HG03097 (cell line): ENCODE data around the gene UEVLD.

Experiments used
- ATAC-seq: cut with Tn5 transposase; IDR thresholded peaks from one replicate; pipeline ENCODE4 v1.9.1; 2021; ENCODE audit not compliant: unreplicated experiment, low FRiP score

The UEVLD gene

DNA sequence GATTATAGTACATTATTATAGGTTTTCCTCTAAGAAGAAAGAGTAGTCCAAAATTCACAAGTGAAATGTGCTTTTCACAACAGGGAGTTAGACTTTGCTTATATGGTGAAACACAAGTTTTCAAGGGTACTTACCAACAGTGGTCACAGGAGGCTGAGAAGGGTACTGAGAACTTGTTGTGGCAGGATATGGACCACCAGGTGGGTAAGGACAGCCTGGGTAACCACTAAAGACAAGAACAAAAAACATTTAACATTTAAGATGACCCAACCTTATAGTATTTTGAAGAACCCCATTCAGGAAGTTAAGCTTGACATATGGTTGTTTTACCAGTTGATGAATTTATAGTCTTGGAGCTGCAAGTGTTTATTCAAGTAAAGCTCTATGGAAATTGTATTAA lies 86.2 kb downstream of the UEVLD start:
- no peak for ATAC-seq

DNA sequence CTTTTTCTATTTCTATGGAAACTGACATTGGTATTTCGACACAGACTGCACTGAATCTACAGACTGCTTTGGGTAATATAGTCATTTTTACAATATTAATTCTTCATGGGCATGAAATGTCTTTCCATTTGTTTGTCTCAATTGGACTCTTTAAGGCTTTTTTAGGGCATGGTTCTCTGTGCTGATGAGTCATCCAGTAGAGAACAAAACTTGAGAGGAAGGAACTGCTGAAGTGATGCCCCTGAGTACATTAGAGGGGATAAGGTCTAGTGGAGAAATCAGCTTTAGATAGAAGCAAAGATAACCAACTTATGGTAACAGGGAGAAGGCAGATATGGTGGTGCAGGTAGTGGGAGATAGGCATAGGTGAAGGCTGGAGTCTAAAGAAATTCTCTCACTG lies 86.9 kb downstream of the UEVLD start:
- ATAC-seq, result no peak

DNA sequence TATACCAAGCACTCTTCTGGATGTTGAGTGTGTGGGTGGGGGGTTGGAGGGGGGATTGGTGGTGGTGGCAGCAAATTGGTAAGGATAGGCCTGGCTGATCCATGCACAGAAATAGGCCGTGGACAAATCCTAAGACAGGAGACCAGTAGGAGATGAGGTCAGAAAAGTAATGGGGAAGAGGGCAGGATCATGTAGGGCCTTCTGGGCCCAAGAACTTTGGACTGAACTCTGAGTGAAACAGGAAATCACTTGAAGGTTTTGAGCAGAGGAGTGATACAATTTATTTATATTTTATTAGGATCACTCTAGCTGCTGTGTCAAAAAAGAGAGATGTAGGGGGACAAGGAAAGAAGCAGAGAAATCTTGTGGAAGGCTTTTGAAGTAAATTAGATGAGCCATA lies 90.5 kb downstream of the UEVLD start:
- ATAC-seq, result no peak

DNA sequence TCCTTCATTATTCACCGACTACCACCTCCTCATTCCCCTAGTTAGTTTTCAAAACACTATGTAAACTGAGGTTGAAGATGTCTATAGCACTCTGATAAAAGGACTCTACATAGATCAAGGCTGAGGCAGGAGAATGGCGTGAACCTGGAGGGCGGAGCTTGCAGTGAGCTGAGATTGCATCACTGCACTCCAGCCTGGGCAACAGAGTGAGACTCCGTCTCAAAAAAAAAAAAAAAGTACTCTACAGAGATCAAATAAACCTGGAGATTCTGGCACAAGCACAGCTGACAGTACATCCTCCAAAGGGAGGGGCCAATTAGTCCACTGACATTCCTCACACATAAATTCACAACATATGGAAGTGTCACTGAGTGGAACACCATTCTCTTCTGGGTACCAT lies 92.8 kb downstream of the UEVLD start:
- ATAC-seq, result no peak

DNA sequence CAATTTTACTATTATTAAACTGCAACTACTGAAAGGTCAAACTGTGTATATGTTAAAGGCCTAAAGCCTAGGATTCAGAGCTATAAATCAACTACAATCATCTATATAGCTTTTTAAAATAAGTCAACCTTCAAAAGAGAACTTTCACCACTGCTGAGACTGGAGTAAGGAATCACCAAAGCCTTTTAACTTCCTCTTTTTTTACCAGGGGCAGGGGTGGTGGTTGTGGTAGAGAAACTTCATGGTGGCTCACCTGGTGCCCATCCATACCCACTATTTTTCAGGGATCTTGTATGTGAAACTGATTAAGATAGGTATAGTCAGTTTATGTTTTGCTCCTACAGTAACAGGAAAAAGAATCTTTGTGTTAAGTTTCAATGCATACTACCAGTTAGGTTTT lies 93.3 kb downstream of the UEVLD start:
- ATAC-seq, result no peak

DNA sequence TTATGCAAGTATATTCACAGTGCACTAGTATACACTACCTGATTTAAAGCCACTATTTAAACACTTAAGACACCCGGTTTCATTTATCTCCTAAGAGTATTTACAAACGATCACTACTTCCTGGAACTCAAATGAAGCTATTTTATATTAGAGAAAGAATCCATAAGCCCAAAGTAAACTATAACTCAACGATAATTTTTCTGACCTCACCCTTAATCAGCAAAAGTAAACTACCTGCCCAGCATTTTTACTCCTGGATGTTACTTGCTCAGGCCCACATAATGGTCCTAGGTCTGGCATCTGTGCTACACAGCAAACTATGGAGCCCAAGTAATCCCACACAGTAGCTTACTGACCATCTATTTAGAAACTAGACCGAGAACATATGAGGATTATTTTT lies 95.2 kb downstream of the UEVLD start:
- no peak for ATAC-seq

DNA sequence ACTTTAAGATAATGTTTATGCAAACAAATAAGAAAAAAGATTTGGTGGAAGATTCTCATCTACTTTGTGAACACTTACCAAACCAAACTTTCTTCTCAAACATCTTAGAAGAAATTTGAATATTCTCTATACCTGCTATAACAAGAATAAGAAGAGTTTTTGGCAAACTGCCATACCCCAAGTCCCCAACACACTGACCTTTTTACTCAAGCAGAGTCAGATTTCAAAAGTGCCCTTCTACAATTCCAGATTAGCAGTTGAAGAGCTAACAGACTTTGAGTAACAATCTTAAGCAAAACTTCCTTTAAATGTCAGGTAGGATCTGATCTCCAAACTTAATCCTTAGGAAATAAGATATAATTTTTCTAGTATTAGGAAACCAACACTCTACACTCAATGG lies 95.6 kb downstream of the UEVLD start:
- no peak for ATAC-seq

DNA sequence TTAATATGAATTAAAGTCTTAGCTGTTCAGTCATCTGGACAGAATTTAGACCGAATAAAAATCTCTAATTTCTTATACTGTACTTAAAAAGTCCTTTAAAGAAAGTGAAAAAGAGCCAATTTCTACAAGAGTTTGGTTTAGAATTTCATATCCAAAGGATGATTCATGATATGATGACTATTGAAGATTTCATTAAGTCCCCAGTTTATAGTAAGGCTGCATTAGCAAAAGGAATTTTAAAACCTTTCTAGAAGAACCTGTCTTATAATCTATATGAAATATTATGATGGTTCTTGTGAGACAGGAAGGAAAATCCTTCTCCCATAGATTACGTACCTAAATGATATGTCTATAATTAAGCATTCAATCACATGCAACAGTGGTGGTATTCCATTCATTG lies 96.6 kb downstream of the UEVLD start:
- no peak for ATAC-seq

DNA sequence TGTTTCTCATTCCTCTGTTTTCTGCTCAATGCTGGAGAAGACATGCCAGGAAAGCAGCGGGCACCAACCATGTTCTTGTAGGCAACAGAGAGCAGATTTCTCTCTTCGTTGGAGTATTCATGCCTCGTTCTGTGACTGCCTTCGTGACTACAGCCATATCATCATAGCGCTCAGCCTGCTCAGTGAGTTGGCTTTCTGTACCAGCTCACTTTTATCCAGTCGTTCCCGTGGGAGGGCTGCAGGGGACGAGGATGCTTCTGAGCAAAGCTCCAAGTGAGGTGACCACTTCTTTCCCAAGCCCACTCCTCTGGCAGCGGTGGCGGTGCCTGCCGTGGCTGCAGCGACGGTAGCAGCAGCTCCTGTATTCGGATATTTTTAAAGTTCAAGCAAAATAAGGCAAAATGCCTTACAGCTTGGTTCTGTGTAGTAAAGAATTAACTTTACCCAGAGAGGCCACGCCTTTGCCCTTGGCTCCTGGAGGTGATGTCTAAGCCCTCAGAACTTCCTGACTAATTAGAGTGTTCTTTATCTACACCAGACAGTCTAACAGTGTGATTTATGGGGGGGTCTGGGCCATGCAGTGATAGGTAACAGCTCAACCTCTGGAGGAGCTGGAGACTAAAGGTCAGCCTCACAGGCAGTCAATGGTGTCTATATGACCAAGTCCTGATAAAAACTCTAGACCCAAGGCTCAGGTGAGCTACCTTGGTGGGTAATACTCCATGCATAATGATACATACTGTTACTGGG lies 97.6 kb downstream of the UEVLD start:
- no peak for ATAC-seq

DNA sequence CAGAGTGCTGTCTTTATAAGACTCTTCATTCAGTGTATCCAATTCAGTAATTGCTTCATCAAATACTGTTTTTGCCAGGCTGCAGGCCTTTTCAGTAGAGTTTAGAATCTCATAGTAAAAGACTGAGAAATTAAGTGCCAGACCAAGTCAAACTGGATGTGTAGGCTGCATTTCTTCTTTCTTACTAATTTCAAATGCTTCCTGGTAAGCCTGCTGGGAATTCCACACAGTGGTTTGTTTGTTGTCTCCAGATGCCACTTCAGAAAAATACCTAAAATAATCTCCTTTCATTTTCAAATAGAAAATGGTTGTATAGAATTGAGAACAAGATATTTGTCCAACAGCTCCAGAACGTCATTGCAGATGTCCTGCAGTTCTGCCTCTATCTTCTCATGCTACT lies 98.2 kb downstream of the UEVLD start:
- no peak for ATAC-seq

DNA sequence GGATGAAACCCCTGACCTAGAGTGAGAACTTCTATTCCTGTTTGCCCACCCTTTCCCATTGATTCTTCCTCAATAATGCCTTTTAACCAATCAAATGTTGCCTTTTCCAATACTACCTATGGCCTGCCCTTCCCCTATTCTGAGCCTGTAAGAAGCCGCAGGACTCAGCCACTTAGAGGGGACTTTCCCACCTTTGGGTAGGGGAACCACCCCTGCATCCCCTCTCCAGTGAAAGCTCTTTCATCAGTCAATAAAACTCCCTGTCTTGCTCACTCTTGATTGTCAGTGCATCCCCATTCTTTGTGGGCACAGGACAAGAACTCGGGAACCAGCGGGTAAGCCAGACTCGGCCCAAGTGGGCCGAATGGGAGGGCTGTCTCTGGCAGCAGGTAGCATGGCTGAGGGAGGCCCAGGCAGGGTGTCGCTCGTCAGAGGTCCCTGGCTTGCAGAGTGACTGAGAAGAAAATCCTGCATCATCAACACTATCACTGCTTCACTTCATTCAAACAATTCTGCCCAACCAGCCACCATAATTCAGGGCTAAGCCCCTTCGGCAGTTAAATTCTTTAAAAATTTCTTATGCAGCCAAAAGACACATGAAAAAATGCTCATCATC lies 102.5 kb downstream of the UEVLD start:
- no peak for ATAC-seq
